Omental fat pad (tissue), 4 donors: Measurements from ENCODE around the gene HPS5. TPM values are rescaled to one million over a fixed set of nuclear protein-coding genes. Genes with fewer than 3 reads are reported as not detected.

Experiments
- ATAC-seq: fragments of 150-250 bp; one replicate; pipeline ENCODE4 v1.9.1; 2016; ENCODE audit warnings: mild to moderate bottlenecking, moderate library complexity; ENCODE audit not compliant: low FRiP score
- DNase-seq: peaks from one replicate; pipeline ENCODE4 v3.0.0-alpha.2; 2019; ENCODE audit warnings: low spot score
- small RNA-seq: library from RNA; depleted of rRNA; stranded (forward); fragments of <200 nt; gene quantifications from one replicate; pipeline ENCODE3, GENCODE V24; 2016
- total RNA-seq, 4 donors: library from RNA; depleted of rRNA; stranded (reverse); fragments of >200 nt; gene quantifications; one replicate each; pipeline ENCODE4 v1.1.0, GENCODE V29; 2016
- TF ChIP-seq, protein P1 (sequence below), 3 donors: fragments of 450-650 bp; IDR thresholded peaks; one replicate each; pipeline ENCODE4 v1.5.1; 2016 to 2017; ENCODE audit warnings: antibody characterized with exemption in 3 of 3, mild to moderate bottlenecking in 3 of 3, moderate library complexity in 2 of 3

The HPS5 gene
- total RNA-seq, 4 donors from 2014 or later: 23.0 to 66.0 (median 24.1) TPM

DNA sequence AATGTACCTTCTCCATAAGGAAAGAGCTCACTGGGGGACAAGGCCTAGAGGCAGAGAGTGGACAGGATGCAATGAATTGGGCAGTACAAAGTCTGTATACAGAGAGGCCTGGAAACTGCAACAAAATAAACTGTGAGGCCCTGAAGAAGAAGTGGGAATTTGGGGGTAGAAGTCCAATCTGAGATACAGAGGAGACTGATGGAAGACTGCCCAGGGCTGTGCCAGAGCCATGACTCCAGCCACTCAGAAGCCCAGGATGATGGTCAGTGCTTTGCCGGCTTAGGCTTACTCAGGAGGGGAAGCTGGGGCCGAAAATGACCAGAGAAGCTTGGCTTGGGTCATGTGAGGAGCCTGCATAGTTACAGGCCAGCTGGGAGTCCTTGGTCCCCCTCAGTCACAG is 91.1 kb downstream of the HPS5 start:
- DNase-seq (no peak), ATAC-seq (no peak)
- TF ChIP-seq, protein P1, sequence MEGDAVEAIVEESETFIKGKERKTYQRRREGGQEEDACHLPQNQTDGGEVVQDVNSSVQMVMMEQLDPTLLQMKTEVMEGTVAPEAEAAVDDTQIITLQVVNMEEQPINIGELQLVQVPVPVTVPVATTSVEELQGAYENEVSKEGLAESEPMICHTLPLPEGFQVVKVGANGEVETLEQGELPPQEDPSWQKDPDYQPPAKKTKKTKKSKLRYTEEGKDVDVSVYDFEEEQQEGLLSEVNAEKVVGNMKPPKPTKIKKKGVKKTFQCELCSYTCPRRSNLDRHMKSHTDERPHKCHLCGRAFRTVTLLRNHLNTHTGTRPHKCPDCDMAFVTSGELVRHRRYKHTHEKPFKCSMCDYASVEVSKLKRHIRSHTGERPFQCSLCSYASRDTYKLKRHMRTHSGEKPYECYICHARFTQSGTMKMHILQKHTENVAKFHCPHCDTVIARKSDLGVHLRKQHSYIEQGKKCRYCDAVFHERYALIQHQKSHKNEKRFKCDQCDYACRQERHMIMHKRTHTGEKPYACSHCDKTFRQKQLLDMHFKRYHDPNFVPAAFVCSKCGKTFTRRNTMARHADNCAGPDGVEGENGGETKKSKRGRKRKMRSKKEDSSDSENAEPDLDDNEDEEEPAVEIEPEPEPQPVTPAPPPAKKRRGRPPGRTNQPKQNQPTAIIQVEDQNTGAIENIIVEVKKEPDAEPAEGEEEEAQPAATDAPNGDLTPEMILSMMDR (IDR thresholded peaks at IDR 0.05): no peak

DNA sequence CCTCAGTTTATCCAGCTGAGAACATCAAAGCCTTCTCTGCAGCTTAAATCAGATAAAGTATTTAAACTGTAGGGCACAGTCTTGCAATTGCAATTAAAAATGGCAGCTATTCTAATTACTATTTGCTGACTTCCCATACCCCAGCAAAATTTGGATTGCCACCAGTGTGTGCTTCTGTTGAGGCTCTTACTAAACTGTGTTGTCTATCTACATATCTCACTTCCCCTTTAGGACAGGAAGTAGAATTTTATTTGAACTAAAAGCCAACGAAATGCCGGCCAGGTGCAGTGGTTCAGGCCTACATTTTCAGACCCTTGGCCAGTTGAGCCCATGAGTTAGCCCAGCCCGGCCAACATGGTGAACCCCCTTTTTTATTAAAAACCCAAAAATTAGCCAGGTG is 92.4 kb downstream of the HPS5 start:
- ATAC-seq (no peak), DNase-seq (no peak)
- TF ChIP-seq, protein P1 (IDR thresholded peaks at IDR 0.05): no peak

Small RNAs within 50 kb of the gene (small RNA-seq; reads per million reads assigned to genes)
- gene RNA5SP333: not detected
- gene RNA5SP334: not detected

Other genes starting within 250 kb of the HPS5 start
- 10 to 100 TPM in 2 of 4 donors, 1 to 10 TPM in 2; 6.6 to 13.2 (median 9.8) TPM for gene SAAL1, start 216.1 kb downstream of the HPS5 start, total RNA-seq
- gene MRGPRX3, start 189.6 kb downstream of the HPS5 start, total RNA-seq: not detected
- not detected for gene MRGPRX4, start 149.3 kb downstream of the HPS5 start, total RNA-seq
- 1 to 10 TPM in 1 of 4 donors, under 1 TPM in 1, not detected in 2; 0.74 to 3.2 TPM for gene SAA4, start 85.3 kb downstream of the HPS5 start, total RNA-seq
- 100 to 1,000 TPM in 3 of 4 donors, 10 to 100 TPM in 1; 37.2 to 515 (median 246) TPM for gene SAA2, start 73.5 kb downstream of the HPS5 start, total RNA-seq
- gene SAA1, start 55.9 kb downstream of the HPS5 start, total RNA-seq: 1,000 to 10,000 TPM in 1 of 4 donors, 100 to 1,000 TPM in 3; 170 to 1,717 (median 790) TPM
- gene GTF2H1, start 427 bp upstream of the HPS5 start, total RNA-seq: 10 to 100 TPM; 54.1 to 74.2 (median 70.8) TPM
- gene LDHA, start 72.4 kb upstream of the HPS5 start, total RNA-seq: 100 to 1,000 TPM; 403 to 946 (median 700) TPM
- gene LDHC, start 90.2 kb upstream of the HPS5 start, total RNA-seq: under 1 TPM in 2 of 4 donors, not detected in 2; 0.19 to 0.60 TPM
- gene LDHAL6A, start 133.7 kb upstream of the HPS5 start, total RNA-seq: not detected
- gene TSG101, start 204.8 kb upstream of the HPS5 start, total RNA-seq: 100 to 1,000 TPM in 2 of 4 donors, 10 to 100 TPM in 2; 56.6 to 112 (median 96.7) TPM